ENCODE data around the gene MTX1. TPM values are rescaled to one million over a fixed set of nuclear protein-coding genes. Genes with fewer than 3 reads are reported as not detected.

MTX1 gene
- total RNA-seq, 4 donors from 2014 or later = 34.1 to 52.8 (median 38.0) TPM

DNA sequence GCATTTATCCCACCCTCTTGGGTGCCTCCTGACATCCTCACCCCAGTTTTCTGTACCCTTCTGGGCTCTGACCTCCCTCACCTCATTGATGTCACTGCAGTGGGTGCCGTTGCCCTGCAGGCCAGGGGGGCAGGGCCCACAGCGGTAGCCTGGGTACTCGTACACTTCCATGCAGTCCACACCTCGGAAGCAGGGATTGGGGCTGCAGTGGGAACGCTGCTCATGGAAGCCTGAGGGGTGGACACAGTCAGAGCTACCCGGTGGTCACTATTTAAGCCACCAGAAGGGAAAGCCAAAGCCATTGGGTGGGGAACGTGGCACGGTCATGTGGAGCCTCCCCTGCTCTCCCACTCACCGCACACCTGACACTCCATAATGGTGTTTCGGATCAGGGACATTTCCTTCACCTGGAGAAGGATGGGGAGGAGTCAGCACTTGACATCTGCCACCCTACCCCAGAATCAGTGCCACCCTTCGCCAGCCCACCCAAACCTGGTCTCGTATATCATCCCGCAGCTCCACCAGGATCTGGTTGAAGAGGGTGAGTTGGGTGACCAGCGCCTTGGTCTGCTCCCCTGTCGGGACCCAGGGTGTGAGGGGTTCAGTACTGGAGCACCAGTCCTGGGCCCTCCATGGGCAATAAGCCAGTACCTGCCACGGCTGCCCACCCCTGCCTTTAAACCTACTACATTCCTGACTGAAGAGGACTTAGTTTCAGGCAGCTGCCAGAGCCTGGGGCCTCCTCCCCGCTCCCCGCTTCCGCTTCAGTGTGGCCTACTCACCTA lies 5.6 kb upstream of the MTX1 start:
- 90% methylated on average over 18 of the region's 19 CpGs for WGBS
- no peak overlapping the region for H3K27ac ChIP-seq (replicated peaks in 1 of 4)
- no peaks in the 10 kb centered on the region for H3K27me3 ChIP-seq
- no peaks in the 10 kb centered on the region for H3K9me3 ChIP-seq
- H3K4me1 ChIP-seq = peaks cover 13 to 34% (median 21%) of the 10 kb centered on the region in 4 donors
- H3K4me3 ChIP-seq = no peak overlapping the region
- H3K36me3 ChIP-seq = peaks cover 0 to 61% (median 24%) of the 10 kb centered on the region in 4 donors
- no peak for DNase-seq (ENCODE audit: extremely low spot score)
- intact Hi-C loops (cut with DNase I) = no loop called here
- no peak for TF ChIP-seq POLR2A (IDR thresholded peaks at IDR 0.05; ENCODE audit: low read depth)

DNA sequence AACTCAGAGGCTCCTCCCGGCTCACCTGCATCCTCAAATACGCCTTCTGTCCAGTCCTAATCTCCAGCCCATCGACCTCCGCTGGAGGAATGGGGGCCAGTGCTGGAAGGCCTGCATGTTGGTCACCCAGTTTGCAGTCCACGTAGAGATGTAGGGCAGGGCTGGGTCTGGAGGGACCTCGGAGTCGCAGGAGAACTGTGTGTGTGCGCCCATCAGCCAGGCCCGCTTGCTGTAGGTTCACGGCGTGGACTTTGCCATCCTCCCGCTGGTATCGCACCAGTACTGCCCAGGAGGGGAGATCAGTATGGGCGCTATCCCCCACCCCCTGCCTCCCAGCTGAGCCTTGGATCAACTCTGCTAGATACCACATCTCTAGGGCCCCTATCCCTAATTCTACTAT lies 3.5 kb upstream of the MTX1 start:
- Histone ChIP-seq H3K27me3 (no peaks in the 10 kb centered on the region), H3K36me3 (peaks cover 0 to 43% (median 16%) of the 10 kb centered on the region in 4 donors), H3K27ac (replicated peaks in 1 of 4) (no peak overlapping the region), H3K4me1 (peaks cover 23 to 48% (median 35%) of the 10 kb centered on the region in 4 donors), H3K9me3 (no peaks in the 10 kb centered on the region), H3K4me3 (no peak overlapping the region)
- TF ChIP-seq CTCF (IDR thresholded peaks at IDR 0.05) = no peak
- no peak for TF ChIP-seq POLR2AphosphoS5 (IDR thresholded peaks at IDR 0.05)
- no peak for TF ChIP-seq POLR2A (IDR thresholded peaks at IDR 0.05; ENCODE audit: low read depth)
- no peak for TF ChIP-seq EP300 (IDR thresholded peaks at IDR 0.05)
- WGBS = 94% methylated on average over 12 of the region's 14 CpGs
- DNase-seq (ENCODE audit: extremely low spot score) = no peak
- intact Hi-C loops (cut with DNase I) = no loop called here

- H3K4me1 ChIP-seq = peaks cover 23 to 56% (median 40%) of the 10 kb centered on the region in 4 donors
- peak overlapping the region; percentile 98 to 100 (median 99) for H3K27ac ChIP-seq (replicated peaks in 1 of 4)
- no peaks in the 10 kb centered on the region for H3K27me3 ChIP-seq
- intact Hi-C loops (cut with DNase I) = no loop called here
- peak overlapping the region in 1 of 4 donors; percentile 96 for H3K4me3 ChIP-seq
- no peaks in the 10 kb centered on the region for H3K9me3 ChIP-seq
- no peak for DNase-seq (ENCODE audit: extremely low spot score)
- TF ChIP-seq EP300 (IDR thresholded peaks at IDR 0.05) (no peak), POLR2A (IDR thresholded peaks at IDR 0.05; ENCODE audit: low read depth) (no peak), POLR2AphosphoS5 (IDR thresholded peaks at IDR 0.05) (no peak), CTCF (IDR thresholded peaks at IDR 0.05) (no peak)
- H3K36me3 ChIP-seq = peaks cover 8 to 40% (median 15%) of the 10 kb centered on the region in 4 donors
- WGBS = 60% methylated on average over 8 of the region's 9 CpGs
Measured at GRCh38 chr1:155205969-155206593, 2.4 kb upstream of the MTX1 start.

DNA sequence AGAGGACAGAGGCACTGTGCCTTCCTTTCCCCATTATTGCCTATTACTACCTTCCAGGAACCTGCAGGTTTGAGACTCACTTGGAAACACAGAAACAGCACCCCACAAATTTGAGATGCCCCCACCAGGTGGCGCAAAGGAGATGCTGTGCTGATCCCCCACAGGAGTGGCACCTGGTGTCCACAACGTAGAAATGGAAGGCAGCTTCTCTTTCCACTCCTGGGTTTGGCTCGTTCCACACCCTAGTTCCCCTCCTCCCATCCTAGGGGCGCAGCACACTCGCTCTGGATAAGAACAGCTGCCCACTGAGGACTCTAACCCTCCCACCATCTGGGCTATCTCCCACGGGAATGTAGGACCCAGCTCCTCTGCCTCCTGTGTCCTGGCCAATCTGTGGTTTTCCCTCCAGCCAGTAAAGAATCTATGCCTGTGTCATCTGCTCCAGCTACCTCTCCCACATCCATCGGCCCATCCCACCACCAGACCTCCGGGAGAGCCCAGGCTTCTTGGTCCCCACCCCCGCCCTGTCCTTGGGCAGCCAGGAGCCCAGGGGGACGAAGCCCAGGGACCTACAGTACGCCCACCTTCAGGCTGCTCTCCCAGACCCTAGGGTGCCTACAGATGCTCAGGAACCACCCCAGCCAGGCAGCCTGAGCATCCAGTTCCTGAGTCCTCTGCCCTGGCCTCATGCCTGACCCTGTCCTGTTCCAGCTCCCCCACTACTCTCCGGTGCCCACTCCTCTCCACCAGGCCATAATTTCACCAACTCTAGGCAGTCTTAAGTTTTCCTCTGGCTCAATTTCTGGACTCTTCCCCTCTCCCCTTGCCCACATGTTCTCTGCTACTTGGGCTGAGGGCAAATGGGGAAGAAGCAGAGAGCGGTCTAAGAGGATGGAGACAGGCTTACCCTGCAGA lies 1.3 kb upstream of the MTX1 start:
- H3K27ac ChIP-seq (replicated peaks in 1 of 4) = peak overlapping the region; percentile 98 to 100 (median 99)
- DNase-seq (ENCODE audit: extremely low spot score) = peak; percentile 97
- peak overlapping the region; percentile 73 to 96 (median 87) for H3K4me3 ChIP-seq
- no peaks in the 10 kb centered on the region for H3K9me3 ChIP-seq
- H3K4me1 ChIP-seq = peaks cover 23 to 63% (median 43%) of the 10 kb centered on the region in 4 donors
- TF ChIP-seq POLR2A (IDR thresholded peaks at IDR 0.05; ENCODE audit: low read depth) = no peak
- no peak for TF ChIP-seq EP300 (IDR thresholded peaks at IDR 0.05)
- peak; percentile 60 to 75 for TF ChIP-seq POLR2AphosphoS5 (IDR thresholded peaks at IDR 0.05)
- peak; percentile 83 to 92 (median 84) for TF ChIP-seq CTCF (IDR thresholded peaks at IDR 0.05)
- no peaks in the 10 kb centered on the region for H3K27me3 ChIP-seq
- intact Hi-C loops (cut with DNase I) = no loop called here
- 20% methylated on average over 12 of the region's 13 CpGs for WGBS
- peaks cover 0 to 39% (median 19%) of the 10 kb centered on the region in 4 donors for H3K36me3 ChIP-seq

All from esophagus muscularis mucosa (tissue), 4 donors.